ENCODE measurements around the gene PCED1B. TPM values are rescaled to one million over a fixed set of nuclear protein-coding genes. Genes with fewer than 3 reads are reported as not detected.

PCED1B gene
- total RNA-seq, 2 donors from 2014 or later: 2.3 to 14.2 TPM

DNA sequence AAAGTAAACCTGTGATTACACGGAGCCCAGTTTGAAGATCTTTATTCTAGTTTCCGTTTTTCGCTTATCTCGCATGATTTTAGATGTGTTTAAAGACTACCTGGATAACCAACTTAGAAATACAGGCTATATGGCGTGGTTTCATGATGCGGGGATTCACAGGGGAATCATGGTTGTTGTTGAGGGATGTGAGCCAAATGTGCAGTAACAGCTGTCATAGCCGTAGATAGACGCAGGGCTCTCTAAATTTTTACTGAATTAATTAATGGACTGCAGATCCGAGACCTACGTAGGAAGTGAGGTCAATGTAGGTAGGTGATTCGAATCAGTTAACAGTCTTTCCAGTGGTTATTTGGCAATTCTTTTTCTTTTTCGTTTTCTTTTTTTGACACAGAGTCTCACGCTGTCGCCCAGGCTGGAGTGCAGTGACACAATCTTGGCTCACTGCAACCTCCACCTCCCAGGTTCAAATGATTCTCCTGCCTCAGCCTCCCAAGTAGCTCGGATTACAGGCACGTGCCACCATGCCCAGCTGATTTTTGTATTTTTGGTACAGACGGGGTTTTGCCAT, 145.2 kb downstream of the PCED1B start:
- no peaks in the 10 kb centered on the region for H3K27me3 ChIP-seq
- no peak overlapping the region for H3K4me3 ChIP-seq
- H3K4me1 ChIP-seq: peaks cover 29% of the 10 kb centered on the region
- TF ChIP-seq, protein P1, sequence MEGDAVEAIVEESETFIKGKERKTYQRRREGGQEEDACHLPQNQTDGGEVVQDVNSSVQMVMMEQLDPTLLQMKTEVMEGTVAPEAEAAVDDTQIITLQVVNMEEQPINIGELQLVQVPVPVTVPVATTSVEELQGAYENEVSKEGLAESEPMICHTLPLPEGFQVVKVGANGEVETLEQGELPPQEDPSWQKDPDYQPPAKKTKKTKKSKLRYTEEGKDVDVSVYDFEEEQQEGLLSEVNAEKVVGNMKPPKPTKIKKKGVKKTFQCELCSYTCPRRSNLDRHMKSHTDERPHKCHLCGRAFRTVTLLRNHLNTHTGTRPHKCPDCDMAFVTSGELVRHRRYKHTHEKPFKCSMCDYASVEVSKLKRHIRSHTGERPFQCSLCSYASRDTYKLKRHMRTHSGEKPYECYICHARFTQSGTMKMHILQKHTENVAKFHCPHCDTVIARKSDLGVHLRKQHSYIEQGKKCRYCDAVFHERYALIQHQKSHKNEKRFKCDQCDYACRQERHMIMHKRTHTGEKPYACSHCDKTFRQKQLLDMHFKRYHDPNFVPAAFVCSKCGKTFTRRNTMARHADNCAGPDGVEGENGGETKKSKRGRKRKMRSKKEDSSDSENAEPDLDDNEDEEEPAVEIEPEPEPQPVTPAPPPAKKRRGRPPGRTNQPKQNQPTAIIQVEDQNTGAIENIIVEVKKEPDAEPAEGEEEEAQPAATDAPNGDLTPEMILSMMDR (IDR thresholded peaks at IDR 0.05): no peak
- no peak for TF ChIP-seq POLR2A (IDR thresholded peaks at IDR 0.05)
- peak overlapping the region in 2 of 4 donors; percentile 73 to 77 for H3K27ac ChIP-seq
- no peaks in the 10 kb centered on the region for H3K36me3 ChIP-seq (replicated peaks in 1 of 2; ENCODE audit: insufficient read depth in 1 of 2, low read depth in 2 of 2)
- DNase-seq (no peak), ATAC-seq (no peak)
- 82% methylated on average over 17 of the region's 17 CpGs for WGBS, 2 donors
- no peaks in the 10 kb centered on the region for H3K9me3 ChIP-seq
- intact Hi-C loops (cut with DNase I): no loop called here

GRCh38 chr12:47225356-47225755, 145.9 kb downstream of the PCED1B start:
- Histone ChIP-seq H3K9me3 (no peaks in the 10 kb centered on the region), H3K27ac (no peak overlapping the region), H3K4me3 (no peak overlapping the region), H3K36me3 (replicated peaks in 1 of 2; ENCODE audit: insufficient read depth in 1 of 2, low read depth in 2 of 2) (no peaks in the 10 kb centered on the region), H3K4me1 (peaks cover 29% of the 10 kb centered on the region), H3K27me3 (no peaks in the 10 kb centered on the region)
- 86 to 87% methylated on average over 2 of the region's 2 CpGs for WGBS, 2 donors
- intact Hi-C loops (cut with DNase I): no loop called here
- DNase-seq (no peak), ATAC-seq (no peak)
- TF ChIP-seq, protein P1 (IDR thresholded peaks at IDR 0.05): no peak
- no peak for TF ChIP-seq POLR2A (IDR thresholded peaks at IDR 0.05)

DNA sequence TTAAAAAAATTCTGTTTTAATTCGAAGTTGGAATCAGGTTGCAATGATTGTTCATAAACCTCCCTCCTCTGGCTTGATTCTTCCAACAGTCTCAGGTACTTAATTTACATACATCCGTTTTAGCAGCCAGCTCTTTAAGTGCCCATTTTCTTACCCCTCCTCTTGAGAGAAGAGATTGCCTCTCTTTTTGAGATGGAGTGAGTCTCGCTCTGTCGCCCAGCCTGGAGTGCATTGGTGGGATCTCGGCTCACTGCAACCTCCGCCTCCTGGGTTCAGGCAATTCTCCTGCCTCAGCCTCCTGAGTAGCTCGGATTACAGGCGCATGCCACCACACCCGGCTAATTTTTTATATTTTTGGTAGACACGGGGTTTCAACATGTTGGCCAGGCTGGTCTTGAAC, 146.8 kb downstream of the PCED1B start:
- DNase-seq: no peak
- WGBS, 2 donors: 89 to 91% methylated on average over 10 of the region's 10 CpGs
- no peaks in the 10 kb centered on the region for H3K9me3 ChIP-seq
- H3K27ac ChIP-seq: no peak overlapping the region
- intact Hi-C loops (cut with DNase I): no loop called here
- TF ChIP-seq, protein P1 (IDR thresholded peaks at IDR 0.05): no peak
- TF ChIP-seq POLR2A (IDR thresholded peaks at IDR 0.05): no peak
- no peak for ATAC-seq
- no peak overlapping the region for H3K4me3 ChIP-seq
- H3K36me3 ChIP-seq (replicated peaks in 1 of 2; ENCODE audit: insufficient read depth in 1 of 2, low read depth in 2 of 2): no peaks in the 10 kb centered on the region
- H3K27me3 ChIP-seq: no peaks in the 10 kb centered on the region
- H3K4me1 ChIP-seq: peaks cover 29% of the 10 kb centered on the region

- intact Hi-C loops (cut with DNase I): no loop called here
- Histone ChIP-seq H3K27ac (no peak overlapping the region), H3K4me3 (no peak overlapping the region), H3K9me3 (no peaks in the 10 kb centered on the region), H3K36me3 (replicated peaks in 1 of 2; ENCODE audit: insufficient read depth in 1 of 2, low read depth in 2 of 2) (no peaks in the 10 kb centered on the region), H3K4me1 (peaks cover 8% of the 10 kb centered on the region), H3K27me3 (no peaks in the 10 kb centered on the region)
- DNase-seq: no peak
- no peak for ATAC-seq
- 46 to 47% methylated on average over 4 of the region's 4 CpGs for WGBS, 2 donors
- TF ChIP-seq POLR2A (IDR thresholded peaks at IDR 0.05): no peak
- TF ChIP-seq, protein P1 (IDR thresholded peaks at IDR 0.05): no peak
These were observed 149.4 kb downstream of the PCED1B start for GRCh38 chr12:47228802-47229201.

DNA sequence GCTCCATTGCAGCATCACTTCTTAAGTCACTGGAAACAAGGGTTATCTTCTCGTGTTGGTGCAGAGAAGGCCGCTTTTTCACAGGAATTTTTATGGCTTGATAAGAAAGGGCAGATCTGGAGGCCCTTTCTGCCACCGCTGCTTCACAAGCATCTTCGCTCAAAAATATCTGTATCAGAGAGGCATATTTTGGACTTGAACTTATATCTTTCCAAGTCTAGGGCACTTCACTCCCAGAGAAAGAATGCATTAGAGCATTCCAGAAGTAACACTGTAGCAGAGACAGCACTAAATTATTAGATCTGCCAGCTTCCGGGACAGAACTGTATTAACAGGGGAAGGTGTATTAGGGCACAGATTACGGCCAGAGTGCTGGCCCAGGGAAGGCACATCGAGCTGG, 152.0 kb downstream of the PCED1B start:
- Histone ChIP-seq H3K9me3 (no peaks in the 10 kb centered on the region), H3K36me3 (replicated peaks in 1 of 2; ENCODE audit: insufficient read depth in 1 of 2, low read depth in 2 of 2) (no peaks in the 10 kb centered on the region), H3K4me1 (no peaks in the 10 kb centered on the region), H3K27me3 (no peaks in the 10 kb centered on the region), H3K27ac (no peak overlapping the region), H3K4me3 (no peak overlapping the region)
- 72 to 77% methylated on average over 7 of the region's 7 CpGs for WGBS, 2 donors
- DNase-seq: no peak
- TF ChIP-seq POLR2A (IDR thresholded peaks at IDR 0.05): no peak
- TF ChIP-seq, protein P1 (IDR thresholded peaks at IDR 0.05): no peak
- no peak for ATAC-seq
- intact Hi-C loops (cut with DNase I): no loop called here
